ENCODE results near the gene LDLRAD4.
A peak's percentile ranks its signal among the peaks of the same experiment; 100 is the strongest.

The LDLRAD4 gene

GRCh38 chr18:13377496-13377895, 158.9 kb downstream of the LDLRAD4 start:
- peak; percentile 36 for FAIRE-seq
- no peak for DNase-seq (ENCODE audit: extremely low spot score, insufficient read length, low read depth)

- no peak for FAIRE-seq
Observed at GRCh38 chr18:13378150-13378549, 159.6 kb downstream of the LDLRAD4 start.

DNA sequence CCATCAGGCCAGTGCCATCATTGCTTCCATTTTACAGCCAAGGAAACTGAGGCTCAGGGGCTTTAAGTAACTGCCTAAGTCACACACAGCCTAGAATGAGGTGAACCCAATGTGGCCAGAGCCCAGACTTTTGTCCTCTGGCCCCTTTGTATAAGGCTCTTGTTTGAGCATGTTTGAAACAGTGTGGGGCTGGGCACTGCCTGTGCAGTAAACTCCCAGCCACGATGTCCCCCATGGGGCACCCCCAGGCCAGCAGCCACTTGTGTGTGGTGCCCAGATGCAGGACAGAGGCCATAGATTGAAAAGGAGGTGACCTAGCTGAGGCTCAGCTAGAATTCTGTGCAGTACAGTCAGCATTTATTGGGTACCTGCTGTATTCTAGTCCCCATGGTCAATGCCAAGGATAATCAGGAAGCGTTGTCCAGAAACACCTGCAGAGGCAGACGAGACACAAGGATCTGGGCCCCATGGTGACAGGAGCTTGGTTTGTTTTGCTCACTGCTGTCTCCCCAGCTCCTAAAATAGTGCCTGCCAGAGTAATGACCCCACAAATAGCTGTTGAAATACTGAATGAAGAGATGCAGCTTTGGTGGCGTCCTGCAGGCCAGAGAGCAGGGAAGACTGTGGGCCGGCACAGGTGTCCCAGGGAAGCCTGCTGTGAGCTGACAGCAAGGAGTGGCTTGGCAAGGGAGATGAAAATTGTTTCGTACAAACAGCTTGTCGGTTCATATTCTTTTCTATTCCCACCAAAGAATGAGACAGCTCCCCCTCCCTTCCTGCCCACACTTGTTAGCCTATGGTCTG, 160.7 kb downstream of the LDLRAD4 start:
- FAIRE-seq: no peak
- no peak for DNase-seq (ENCODE audit: extremely low spot score, insufficient read length, low read depth)

More at GRCh38 chr18:13378150-13378549, 159.6 kb downstream of the LDLRAD4 start:
- DNase-seq (ENCODE audit: extremely low spot score, insufficient read length, low read depth): no peak

GRCh38 chr18:13379930-13380690, 161.6 kb downstream of the LDLRAD4 start:
- FAIRE-seq (no peak), DNase-seq (ENCODE audit: extremely low spot score, insufficient read length, low read depth) (no peak)

GRCh38 chr18:13380691-13381070, 162.1 kb downstream of the LDLRAD4 start:
- FAIRE-seq (no peak), DNase-seq (ENCODE audit: extremely low spot score, insufficient read length, low read depth) (no peak)

GRCh38 chr18:13381331-13381730, 162.8 kb downstream of the LDLRAD4 start:
- FAIRE-seq (no peak), DNase-seq (ENCODE audit: extremely low spot score, insufficient read length, low read depth) (no peak)

- FAIRE-seq: peak; percentile 44
- DNase-seq (ENCODE audit: extremely low spot score, insufficient read length, low read depth): peak; percentile 25
Observed at GRCh38 chr18:13381944-13382365, 163.4 kb downstream of the LDLRAD4 start.

GRCh38 chr18:13382366-13382953, 163.9 kb downstream of the LDLRAD4 start:
- DNase-seq (ENCODE audit: extremely low spot score, insufficient read length, low read depth) (no peak), FAIRE-seq (no peak)

DNA sequence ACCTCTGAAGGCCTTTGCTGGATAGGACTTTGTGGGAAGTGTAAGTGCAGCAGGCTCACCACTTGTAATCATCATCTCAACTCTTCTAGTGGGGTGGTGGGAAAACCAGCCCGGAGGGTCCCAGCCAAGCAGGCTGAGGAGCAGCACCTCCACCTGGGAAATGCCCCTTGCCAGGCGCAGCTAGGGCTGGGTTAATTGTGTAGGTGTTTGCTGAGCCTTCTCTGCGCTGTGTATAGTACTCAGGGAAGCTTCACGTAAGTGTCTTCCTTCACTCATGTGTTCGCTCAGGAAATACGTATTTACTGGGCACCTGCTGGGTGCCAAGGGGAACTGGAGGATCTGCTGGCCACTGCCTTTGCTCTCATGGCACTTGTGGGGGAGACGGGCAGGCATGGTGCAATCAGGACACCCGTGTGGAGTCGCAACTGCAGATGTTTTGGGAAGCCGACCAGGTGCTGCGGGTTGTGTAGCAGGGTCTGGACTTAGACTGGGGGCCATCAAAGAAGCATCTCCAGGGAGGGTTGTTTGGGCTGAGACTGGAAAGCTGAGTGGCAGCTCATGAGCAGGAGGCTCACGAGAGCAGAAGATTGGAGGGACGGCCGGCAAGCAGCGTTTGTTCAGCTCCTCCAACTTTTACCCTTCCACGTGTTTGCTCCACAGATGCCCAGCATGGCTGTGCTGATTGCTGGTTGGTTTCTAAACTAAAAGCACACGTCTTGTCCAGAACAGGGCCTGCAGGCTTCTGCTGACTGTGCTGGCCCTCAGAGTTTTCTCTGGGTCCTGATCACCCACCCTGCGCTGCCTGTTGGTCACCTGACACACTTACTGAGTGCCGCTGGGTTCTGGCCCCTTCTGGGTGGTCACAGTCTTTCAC, 164.6 kb downstream of the LDLRAD4 start:
- DNase-seq (ENCODE audit: extremely low spot score, insufficient read length, low read depth) (no peak), FAIRE-seq (no peak)

DNA sequence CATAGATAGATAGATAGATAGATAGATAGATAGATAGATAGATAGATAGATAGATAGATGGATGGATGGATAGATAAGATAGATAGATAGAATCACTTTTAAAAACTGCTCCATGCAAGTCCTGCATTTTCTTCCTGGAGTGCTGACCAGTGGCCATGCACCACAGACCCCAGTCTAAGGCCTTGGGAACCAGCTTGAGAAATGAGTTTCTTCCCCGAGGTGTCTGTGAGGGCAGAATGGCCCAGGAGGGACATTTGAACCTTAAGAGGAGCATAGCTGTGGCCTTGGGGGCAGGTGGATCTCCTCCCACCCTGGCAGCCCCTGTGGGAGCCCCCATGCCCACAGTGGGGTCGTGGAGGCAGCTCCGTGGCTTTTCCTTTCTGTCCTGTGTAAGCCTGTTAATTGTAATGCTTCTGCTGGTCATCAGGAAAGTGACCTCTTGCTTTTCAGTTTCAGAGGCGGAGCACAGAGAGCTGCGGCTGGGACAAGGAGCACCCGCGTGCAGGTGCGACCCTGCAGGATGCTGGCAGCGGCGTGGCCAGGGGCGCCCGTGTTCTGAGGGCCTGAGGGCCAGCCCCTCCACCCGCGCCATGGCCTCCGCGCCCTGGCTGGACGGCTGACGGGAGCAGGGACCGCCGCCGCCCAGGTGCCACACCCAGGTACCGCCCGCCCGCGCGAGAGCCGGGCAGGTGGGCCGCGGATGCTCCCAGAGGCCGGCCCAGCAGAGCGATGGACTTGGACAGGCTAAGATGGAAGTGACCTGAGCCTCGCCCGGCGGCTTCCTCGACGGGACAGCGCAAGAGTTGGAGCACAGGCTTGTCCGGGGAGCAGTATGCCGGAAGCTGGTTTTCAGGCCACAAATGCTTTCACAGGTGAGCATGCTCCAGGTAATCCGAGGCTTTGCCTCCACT, 168.6 kb downstream of the LDLRAD4 start:
- DNase-seq (ENCODE audit: extremely low spot score, insufficient read length, low read depth) (no peak), FAIRE-seq (no peak)

DNA sequence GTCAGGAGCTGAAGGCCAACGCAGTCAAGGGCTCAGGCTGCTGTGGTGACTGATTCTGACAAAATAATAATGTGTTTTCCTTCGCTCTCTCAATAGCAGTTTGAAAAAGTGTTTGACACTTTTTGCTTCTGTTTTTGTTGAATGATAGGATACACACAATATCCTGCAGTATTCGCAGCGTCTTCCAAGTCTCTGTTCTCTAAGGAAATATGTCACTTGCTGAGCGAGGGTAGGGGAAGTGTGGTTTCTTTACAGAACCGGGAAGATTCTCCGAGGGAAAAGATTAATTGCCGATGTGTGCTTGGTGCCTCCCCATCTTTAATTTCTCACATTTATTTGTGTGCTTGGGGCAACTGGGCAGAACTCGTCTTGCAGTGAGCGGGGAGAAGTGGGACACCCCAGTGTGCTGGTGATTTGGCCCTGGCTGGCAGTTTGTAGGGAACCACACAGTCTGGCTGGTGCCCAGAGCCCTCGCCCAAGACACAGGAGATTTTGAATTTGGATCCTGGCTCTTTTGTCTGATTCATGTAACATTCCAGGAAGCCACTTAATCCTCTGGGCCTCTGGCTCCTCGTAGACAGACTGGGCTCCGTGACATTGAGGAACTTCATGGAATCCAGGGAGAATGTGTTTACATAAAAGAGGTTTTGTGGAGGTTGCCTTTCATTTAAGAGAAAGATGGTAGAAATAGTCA, 169.4 kb downstream of the LDLRAD4 start:
- FAIRE-seq (no peak), DNase-seq (ENCODE audit: extremely low spot score, insufficient read length, low read depth) (no peak)

GRCh38 chr18:13388586-13389490, 170.3 kb downstream of the LDLRAD4 start:
- FAIRE-seq: no peak
- DNase-seq (ENCODE audit: extremely low spot score, insufficient read length, low read depth): no peak

DNA sequence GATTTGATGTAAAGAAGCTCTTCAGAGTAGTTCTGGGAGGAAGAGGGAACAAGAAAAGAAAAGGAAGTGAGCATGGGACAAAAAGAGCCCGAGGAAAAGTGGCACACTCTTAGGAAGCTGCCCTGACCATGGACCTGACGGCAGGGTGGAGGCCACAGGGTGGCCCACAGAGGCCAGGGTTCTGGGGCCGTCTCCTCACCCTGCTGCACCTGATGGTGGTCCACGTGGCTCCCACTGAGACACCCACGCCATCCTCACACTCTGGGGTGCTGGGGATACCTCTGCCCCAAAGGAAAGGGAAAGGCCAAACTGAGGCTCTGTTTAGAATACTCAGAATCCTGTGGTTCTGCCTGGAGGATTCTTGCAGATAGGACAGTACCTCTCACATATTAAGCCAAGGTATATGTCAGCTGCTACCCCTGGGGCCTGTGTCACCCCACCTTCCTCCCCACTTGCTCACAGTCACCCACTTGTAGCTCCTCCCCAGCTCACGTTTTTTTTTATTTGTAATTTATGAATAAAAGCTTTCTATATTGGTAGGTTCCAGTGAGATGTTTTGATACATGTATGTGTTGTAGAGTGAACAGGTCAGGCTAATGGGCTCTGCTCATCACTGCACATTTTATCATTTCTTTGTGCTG, 171.1 kb downstream of the LDLRAD4 start:
- FAIRE-seq (no peak), DNase-seq (ENCODE audit: extremely low spot score, insufficient read length, low read depth) (no peak)

DNA sequence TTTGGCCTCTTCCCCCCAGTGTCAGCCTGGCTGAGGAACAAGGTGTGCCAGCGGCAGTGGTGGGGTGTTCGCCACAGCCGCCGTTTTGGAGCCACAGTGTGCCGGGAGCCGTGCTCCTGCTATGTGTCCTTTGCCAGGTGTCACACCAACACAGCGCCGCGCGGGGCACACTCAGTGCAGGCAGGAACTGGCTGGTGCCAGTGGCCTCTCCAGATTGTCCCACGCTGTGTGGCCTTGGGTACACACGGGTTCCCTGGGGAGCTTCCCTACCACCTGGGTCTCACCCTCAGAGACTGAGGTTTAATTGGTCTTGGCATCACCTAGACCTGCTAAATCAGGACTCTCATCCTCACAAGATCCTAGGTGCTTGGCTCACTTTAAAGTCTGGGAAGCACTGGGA, 171.6 kb downstream of the LDLRAD4 start:
- FAIRE-seq (no peak), DNase-seq (ENCODE audit: extremely low spot score, insufficient read length, low read depth) (no peak)

- no peak for FAIRE-seq
- no peak for DNase-seq (ENCODE audit: extremely low spot score, insufficient read length, low read depth)
Observed at GRCh38 chr18:13390711-13391110, 172.2 kb downstream of the LDLRAD4 start.

DNA sequence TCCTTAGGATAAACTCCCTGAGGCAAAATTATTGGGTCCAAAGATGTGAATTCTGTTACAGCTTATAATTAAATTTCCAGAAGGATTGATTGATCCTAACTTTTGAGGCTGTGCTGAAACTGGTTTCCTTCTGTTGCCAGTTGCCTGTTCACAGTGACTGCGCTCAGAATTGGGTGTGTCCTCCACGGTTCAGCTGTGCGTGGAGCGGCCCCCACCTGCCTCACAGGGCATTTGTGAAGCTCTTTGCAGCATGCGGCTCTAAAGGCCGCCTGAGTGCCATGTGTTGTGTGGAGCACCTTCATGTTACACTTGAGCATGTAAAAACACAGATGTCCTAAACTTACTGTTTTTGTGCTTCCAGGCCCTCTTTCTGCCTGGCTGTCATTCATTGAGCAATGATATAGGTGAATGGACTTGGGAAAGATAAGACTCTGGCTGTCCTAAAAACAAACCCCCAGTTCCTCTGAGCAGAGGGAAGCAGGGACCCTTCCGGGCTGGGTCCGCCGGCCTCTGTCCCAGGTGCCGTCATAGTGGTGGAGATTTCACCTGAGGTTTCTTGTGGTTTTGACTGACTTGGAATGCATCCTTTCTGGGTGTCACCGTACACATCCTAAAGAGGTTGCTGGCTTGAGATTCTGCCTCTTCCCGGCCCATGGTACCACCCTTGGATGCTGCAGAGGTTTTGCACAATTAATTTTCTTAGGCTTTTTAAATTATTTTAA, 173.6 kb downstream of the LDLRAD4 start:
- DNase-seq (ENCODE audit: extremely low spot score, insufficient read length, low read depth) (no peak), FAIRE-seq (no peak)

All from GM18507 (cell line).